HG03060 (cell line): ENCODE results near the gene TRIM10.

Source experiments
- ATAC-seq: cut with Tn5 transposase; IDR thresholded peaks from one replicate; pipeline ENCODE4 v1.9.1; 2021; ENCODE audit warnings: low read depth, moderate number of reproducible peaks; ENCODE audit not compliant: unreplicated experiment

TRIM10 gene, protein sequence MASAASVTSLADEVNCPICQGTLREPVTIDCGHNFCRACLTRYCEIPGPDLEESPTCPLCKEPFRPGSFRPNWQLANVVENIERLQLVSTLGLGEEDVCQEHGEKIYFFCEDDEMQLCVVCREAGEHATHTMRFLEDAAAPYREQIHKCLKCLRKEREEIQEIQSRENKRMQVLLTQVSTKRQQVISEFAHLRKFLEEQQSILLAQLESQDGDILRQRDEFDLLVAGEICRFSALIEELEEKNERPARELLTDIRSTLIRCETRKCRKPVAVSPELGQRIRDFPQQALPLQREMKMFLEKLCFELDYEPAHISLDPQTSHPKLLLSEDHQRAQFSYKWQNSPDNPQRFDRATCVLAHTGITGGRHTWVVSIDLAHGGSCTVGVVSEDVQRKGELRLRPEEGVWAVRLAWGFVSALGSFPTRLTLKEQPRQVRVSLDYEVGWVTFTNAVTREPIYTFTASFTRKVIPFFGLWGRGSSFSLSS

GRCh38 chr6:30160785-30161531 lies at the start of gene TRIM10:
Gene TRIM10 (minus strand): TSS chr6:30161211. CDS start chr6:30160858, 353 bp downstream.
- ATAC-seq, result no peak

DNA sequence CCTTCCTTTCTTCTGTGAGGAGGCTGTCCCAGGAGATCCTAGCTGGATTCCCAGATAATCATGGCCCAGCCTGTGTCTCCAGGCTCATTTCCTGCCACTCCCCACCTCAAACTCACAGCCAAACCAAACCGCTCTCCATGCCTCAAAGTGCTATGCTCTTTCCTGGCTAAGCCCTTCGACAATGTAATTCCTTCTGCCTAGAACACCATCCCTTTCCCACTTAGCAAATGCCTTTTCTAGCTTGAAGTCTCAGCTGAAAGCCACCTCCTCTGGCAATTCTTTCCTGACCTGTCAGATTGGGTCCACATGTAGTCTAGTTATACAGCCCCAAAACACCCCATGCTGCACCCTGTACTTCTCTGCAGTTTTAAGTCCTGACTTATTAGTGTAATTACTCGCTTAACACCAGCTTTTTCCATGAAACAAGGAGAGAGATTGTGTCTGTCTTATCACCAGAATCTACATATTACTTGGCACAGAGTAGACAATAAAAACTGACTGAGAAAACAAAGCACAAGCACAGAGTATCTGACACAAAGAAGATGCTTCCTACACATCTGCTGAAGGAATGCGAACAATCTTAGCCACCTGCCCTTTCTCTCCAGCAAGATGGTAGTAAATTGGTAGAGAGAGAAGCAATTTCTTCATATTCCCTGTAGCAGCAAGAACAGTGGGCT lies 46.7 kb upstream of the TRIM10 start:
- ATAC-seq, result no peak

GRCh38 chr6:30206799-30207618 lies 46.0 kb upstream of the TRIM10 start:
- no peak for ATAC-seq

DNA sequence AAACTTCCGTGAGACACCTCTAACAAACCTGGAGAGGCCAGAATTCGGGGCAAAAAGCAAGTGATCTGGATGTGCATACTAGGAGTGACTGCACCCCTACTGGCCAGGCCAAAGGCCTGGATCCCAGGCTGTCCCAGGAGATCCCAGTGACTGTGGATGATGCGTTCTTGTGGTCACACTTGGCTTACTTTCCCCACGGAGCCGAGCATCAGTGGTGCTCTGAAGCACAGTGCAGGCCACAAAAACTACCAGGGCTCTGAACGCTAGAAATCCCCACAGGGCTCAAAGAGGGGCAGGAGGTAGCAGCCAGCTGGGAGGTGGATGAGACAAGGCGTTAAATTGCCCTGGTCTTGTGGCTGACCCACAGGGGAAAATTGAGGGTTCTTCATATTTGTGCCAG lies 45.1 kb upstream of the TRIM10 start:
- no peak for ATAC-seq

GRCh38 chr6:30204116-30204515 lies 43.1 kb upstream of the TRIM10 start:
- ATAC-seq, result no peak

GRCh38 chr6:30202366-30202765 lies 41.4 kb upstream of the TRIM10 start:
- no peak for ATAC-seq

- ATAC-seq, result no peak
Measured at GRCh38 chr6:30200551-30201281, 39.7 kb upstream of the TRIM10 start.

- ATAC-seq, result no peak
Measured at GRCh38 chr6:30198166-30199084, 37.4 kb upstream of the TRIM10 start.

- no peak for ATAC-seq
Measured at GRCh38 chr6:30196376-30196775, 35.4 kb upstream of the TRIM10 start.

GRCh38 chr6:30195951-30196350 lies 34.9 kb upstream of the TRIM10 start:
- no peak for ATAC-seq

DNA sequence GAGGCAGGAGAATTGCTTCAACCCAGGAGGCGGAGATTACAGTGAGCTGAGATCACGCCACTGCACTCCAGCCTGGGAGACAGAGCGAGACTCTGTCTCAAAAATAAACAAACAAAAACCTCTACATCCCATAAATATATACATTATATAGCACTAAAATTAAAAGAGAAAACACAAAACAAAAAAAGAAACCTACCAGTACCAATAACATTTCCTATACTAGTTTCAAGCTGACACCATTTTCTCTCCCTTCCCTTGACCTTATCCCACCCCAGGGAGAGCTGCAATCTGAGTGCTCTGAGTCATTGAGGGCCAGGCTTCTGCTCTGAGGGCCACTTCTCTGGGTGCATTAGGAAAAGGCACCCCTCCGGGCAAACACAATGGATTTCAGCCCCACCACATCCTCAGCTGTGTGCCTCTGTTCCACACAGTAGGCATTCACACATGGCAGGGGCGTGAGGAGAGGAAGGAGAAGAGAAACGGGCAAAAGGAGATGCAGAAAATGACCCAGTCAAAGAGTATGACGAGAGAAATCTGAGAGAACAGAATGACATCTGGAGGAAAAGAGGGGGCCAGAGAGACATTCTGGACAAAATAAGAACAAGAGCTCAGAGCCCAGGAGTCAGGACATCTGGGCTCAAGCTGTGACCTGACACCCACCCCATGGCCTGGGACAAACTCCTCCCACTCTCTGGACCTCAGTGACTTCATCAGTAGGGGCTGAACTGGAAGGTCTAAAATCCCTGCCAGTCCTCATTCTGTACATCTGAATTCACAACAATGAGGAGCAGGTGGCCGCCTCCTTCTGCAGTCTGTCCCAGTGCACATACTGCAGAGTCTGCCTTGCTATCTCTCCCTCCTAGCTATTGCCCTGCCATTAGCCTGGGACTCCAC lies 34.0 kb upstream of the TRIM10 start:
- ATAC-seq, result no peak

- no peak for ATAC-seq
Measured at GRCh38 chr6:30192076-30192475, 31.1 kb upstream of the TRIM10 start.

DNA sequence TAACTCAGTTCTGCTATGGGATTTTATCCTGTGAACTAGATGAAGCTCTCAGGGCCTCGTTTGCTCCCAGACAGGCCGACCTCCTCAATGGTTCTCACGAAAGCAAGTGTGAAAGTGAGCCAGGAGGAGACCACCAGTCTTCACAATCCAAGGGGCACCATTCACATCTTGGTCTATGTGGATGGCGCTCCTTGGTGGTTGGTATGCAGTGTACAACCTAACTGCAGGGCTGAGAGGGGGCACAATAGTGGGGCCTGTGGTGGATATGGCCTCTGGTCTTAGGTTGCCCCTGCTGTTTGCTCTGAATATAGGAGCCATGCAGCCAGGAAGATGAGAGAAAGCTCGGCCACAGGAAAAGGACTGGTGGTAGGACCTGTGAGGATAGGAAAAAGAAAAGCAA lies 27.5 kb upstream of the TRIM10 start:
- no peak for ATAC-seq

GRCh38 chr6:30185846-30186484 lies 25.0 kb upstream of the TRIM10 start:
- ATAC-seq, result no peak

DNA sequence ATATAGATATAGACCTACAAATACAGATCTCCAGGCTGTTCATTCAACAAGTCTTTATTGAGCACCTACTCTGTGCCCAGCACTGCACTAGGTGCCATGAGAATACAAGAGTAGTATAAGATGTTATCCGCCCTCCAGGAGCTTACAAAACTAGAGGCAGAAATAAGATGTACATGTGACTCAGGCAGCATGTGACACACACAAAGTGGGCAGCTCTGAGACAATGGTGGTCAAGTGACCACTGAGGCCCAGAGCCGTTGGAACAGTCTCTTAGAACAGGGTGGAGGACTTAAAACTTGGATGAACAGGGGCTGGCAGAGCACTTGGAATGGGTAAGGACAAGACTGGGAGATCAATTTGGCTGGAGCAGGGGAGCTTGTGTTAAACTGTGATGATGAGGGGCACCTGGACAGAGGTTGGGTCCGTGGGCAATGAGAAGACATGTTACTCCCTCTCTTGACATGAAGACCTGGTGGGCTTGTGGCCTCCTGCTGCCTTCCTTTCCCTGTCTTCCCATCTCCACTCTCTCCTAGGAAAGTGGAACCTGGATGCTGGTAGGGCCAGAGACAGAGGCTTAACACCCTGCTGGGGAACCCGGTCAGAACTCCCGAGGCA lies 23.5 kb upstream of the TRIM10 start:
- ATAC-seq, result no peak

DNA sequence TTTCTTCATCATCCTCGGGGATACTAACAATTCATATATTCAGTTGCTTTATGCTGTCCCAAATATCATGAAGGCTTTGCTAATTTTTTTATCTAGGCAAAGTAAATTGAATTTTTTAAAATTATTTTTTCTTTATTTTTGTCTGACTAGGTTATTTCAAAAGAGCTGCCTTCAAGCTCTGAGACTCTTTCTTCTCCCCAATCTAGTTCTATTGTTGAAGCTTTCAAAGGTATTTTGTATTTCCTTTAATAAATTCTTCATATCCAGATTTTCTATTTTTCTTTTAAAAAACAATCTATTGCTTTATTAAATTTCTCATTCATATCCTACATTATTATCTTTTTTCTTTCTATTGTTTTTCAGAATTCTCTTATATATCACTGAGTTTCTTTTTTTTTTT lies 19.1 kb upstream of the TRIM10 start:
- no peak for ATAC-seq

GRCh38 chr6:30178837-30179236 lies 17.8 kb upstream of the TRIM10 start:
- ATAC-seq, result no peak
